Measurements from ENCODE around the gene ABCG4. TPM values are rescaled to one million over a fixed set of nuclear protein-coding genes. Genes with fewer than 3 reads are reported as not detected.

Gene ABCG4
- total and polyA plus RNA-seq, 9 of the 15 experiments (the other 6 are each of a cell fraction or from before 2014, with no cell fraction given) = 0.03 to 0.11 (median 0.07) TPM; not detected in 4

GRCh38 chr11:119196833-119197483 is 48.1 kb downstream of the ABCG4 start (continued):
- TF ChIP-seq U2AF2 (optimal IDR thresholded peaks at IDR 0.05; ENCODE audit: low read depth, low read length) = no peak
- peak; percentile 82 for TF ChIP-seq SMC3 (conservative IDR thresholded peaks at IDR 0.05; ENCODE audit: insufficient read depth, low read depth, low read length)
- peak; percentile 33; the same call in 1 of the 2 replicates for TF ChIP-seq EP300 (IDR thresholded peaks at IDR 0.05; ENCODE audit: low read length)
- TF ChIP-seq NEUROD1 (IDR thresholded peaks at IDR 0.05; ENCODE audit: borderline replicate concordance, low read depth, low read length, partially characterized antibody) = no peak
- TF ChIP-seq KLF6 (CRISPR knock-in tag; IDR thresholded peaks at IDR 0.05; ENCODE audit: borderline replicate concordance) = no peak
- TF ChIP-seq STAT5B (CRISPR knock-in tag; IDR thresholded peaks at IDR 0.05) = no peak
- no peak for TF ChIP-seq ATF3 (IDR thresholded peaks at IDR 0.05)
- no peak for TF ChIP-seq ATF3 (CRISPR knock-in tag; conservative IDR thresholded peaks at IDR 0.05)
- no peak for TF ChIP-seq ZNF589 (CRISPR knock-in tag; IDR thresholded peaks at IDR 0.05; ENCODE audit: low read depth)
- TF ChIP-seq ARNT (IDR thresholded peaks at IDR 0.05) = no peak
- TF ChIP-seq SUPT5H (IDR thresholded peaks at IDR 0.05) = no peak
- TF ChIP-seq SMARCA4 (IDR thresholded peaks at IDR 0.05) = no peak
